HFF-Myc (cell line): Measurements from ENCODE around the gene CFAP46.
"Not testable (repeated sequence)": the region's sequence is repeated elsewhere in the genome, so short reads cannot be mapped to it uniquely, and the experiment has no call there.

Experiments used
- DNase-seq: peaks from one replicate; pipeline ENCODE4 v3.0.0-alpha.2; 2011; ENCODE audit warnings: low read depth; ENCODE audit errors: extremely low read depth
- H3K4me3 ChIP-seq: replicated peaks from 2 replicates; pipeline ENCODE4 v1.5.1; 2011; ENCODE audit warnings: low read depth, mild to moderate bottlenecking, control low read depth, low read length
- TF ChIP-seq, protein P1 (sequence below): IDR thresholded peaks from 2 replicates; pipeline ENCODE4 v1.5.1; 2012; ENCODE audit warnings: mild to moderate bottlenecking, low read depth, low read length, control low read depth; ENCODE audit errors: missing control alignments

Gene CFAP46

GRCh38 chr10:132779549-132780294, 162.6 kb downstream of the CFAP46 start:
- TF ChIP-seq, protein P1, sequence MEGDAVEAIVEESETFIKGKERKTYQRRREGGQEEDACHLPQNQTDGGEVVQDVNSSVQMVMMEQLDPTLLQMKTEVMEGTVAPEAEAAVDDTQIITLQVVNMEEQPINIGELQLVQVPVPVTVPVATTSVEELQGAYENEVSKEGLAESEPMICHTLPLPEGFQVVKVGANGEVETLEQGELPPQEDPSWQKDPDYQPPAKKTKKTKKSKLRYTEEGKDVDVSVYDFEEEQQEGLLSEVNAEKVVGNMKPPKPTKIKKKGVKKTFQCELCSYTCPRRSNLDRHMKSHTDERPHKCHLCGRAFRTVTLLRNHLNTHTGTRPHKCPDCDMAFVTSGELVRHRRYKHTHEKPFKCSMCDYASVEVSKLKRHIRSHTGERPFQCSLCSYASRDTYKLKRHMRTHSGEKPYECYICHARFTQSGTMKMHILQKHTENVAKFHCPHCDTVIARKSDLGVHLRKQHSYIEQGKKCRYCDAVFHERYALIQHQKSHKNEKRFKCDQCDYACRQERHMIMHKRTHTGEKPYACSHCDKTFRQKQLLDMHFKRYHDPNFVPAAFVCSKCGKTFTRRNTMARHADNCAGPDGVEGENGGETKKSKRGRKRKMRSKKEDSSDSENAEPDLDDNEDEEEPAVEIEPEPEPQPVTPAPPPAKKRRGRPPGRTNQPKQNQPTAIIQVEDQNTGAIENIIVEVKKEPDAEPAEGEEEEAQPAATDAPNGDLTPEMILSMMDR, result no peak
- no peak overlapping the region for H3K4me3 ChIP-seq
- no peak for DNase-seq

GRCh38 chr10:132777441-132777840, 164.9 kb downstream of the CFAP46 start:
- H3K4me3 ChIP-seq, result no peak overlapping the region
- TF ChIP-seq, protein P1, result no peak
- no peak for DNase-seq

- no peak for DNase-seq
- TF ChIP-seq, protein P1, result no peak
- no peak overlapping the region for H3K4me3 ChIP-seq
Observed at GRCh38 chr10:132776821-132777220, 165.5 kb downstream of the CFAP46 start.

GRCh38 chr10:132776186-132776585, 166.2 kb downstream of the CFAP46 start:
- TF ChIP-seq, protein P1, result no peak
- DNase-seq, result no peak

DNA sequence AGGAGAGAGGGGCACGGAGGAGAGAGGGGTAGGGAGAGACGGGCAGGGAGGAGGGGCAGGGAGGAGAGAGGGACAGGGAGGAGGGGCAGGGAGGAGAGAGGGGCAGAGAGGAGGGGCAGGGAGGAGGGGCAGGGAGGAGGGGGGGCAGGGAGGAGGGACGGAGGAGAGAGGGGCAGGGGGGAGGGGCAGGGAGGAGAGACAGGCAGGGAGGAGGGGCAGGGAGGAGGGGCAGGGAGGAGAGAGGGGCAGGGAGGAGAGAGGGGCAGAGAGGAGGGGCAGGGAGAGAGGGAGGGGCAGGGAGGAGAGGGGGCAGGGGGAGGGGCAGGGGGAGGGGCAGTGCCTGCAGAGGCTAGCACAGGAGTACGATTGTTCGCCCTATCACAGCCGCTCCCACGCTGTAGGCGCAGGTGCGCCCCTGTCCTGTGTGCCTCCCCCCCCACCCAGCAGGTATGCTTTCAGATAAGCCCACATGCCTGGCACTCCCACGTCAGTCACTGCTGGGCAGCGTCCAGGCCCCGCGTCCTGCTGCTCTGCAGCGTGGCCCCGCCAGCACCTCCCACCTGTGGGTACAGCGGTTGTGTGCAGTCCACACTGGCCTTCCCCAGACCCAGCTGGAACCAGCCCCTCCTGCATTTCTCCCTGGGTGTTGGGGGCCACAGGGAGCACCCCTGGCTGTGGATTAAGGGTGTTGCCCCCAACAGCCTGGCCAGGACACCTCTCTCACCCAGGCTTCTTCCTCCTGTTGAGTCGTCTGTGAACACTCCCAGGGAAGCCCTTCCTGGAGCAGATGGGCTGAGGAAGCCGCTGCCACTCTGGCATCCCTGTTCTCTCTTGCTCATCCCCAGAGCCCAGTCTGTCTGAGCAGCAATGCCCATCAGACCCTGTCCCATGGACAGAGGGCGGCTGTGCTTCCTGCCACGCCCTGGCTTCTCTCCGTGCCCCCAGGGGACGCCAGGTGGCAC, 167.2 kb downstream of the CFAP46 start:
- DNase-seq, result no peak
- TF ChIP-seq, protein P1, result no peak
- H3K4me3 ChIP-seq, result no peak overlapping the region

More at GRCh38 chr10:132776186-132776585, 166.2 kb downstream of the CFAP46 start:
- H3K4me3 ChIP-seq, result no peak overlapping the region

DNA sequence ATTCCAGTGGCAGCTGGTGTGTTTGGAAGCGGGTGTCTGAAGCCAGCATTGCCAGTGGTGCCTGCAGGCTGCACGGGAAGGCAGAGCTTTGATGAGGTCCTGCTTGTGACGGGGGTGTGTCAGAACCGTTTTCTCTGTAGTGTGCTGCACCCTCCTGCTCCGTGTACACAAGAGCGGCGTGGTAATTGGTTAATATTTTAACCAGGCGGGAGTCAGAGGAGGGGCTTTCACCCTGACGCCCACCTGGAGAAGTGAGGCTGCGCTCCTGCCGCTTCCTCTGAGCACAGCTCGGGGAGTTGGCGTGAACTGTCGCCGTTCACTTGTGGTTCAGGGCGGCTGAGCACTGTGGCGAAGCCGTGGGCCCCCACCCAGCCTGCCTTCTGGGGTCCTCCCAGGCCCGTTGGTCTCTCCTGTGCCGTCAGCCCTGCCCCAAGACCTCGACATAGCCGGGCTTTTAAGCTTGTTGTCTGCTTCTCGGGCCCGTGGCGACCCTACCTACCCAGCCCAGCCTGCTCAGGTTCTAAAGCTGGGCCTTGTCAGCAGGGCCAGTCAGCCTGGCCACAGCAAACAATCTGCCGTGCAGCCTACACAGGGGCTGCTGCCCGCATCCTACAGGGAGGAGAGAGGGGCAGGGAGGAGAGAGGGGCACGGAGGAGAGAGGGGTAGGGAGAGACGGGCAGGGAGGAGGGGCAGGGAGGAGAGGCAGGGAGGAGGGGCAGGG, 168.0 kb downstream of the CFAP46 start:
- TF ChIP-seq, protein P1, result no peak
- no peak for DNase-seq
- H3K4me3 ChIP-seq, result no peak overlapping the region

GRCh38 chr10:132772816-132773215, 169.6 kb downstream of the CFAP46 start:
- not testable (repeated sequence) for DNase-seq, H3K4me3 ChIP-seq
